PC-3 (cell line): ENCODE data around the gene GLIPR1. TPM values are rescaled to one million over a fixed set of nuclear protein-coding genes. Genes with fewer than 3 reads are reported as not detected.

Experiments used
- ATAC-seq: fragments of 200-7000 bp; cut with Tn5 transposase; 2 replicates; pipeline ENCODE4 v1.9.1; 2020; ENCODE audit warnings: mild to moderate bottlenecking, moderate library complexity
- BruUV-seq: library from RNA; stranded (reverse); fragments of 400-500 nt; replicated peaks from 2 replicates; lab custom pipeline; 2021; lab: Mats Ljungman, UMichigan
- CTCF ChIA-PET: fragments of 300-600 bp; sonication (Branson Sonifier 250); formaldehyde crosslinking; loops from one replicate; lab custom pipeline; 2022; ENCODE audit warnings: antibody characterized with exemption; lab: Charles Lee
- POLR2A ChIA-PET: fragments of 300-600 bp; sonication (Branson Sonifier 250); formaldehyde crosslinking; loops from one replicate; lab custom pipeline; 2022; ENCODE audit warnings: antibody characterized with exemption; ENCODE audit not compliant: unreplicated experiment; lab: Charles Lee
- DNase-seq: peaks from one replicate; pipeline ENCODE4 v3.0.0-alpha.2; 2015
- H2AFZ ChIP-seq: fragments of 300-600 bp; sonication (generic); 2 replicates; pipeline ENCODE4 v1.6.0; 2016; ENCODE audit warnings: antibody characterized with exemption, low read length
- H3F3A ChIP-seq: fragments of 300-600 bp; sonication (generic); one replicate; pipeline ENCODE4 v1.6.0; 2017; ENCODE audit warnings: antibody characterized with exemption, low read length, control low read depth, mild to moderate bottlenecking; ENCODE audit not compliant: unreplicated experiment
- H3K27ac ChIP-seq: fragments of 300-600 bp; sonication (generic); 2 replicates; pipeline ENCODE4 v1.5.1; 2016; ENCODE audit warnings: mild to moderate bottlenecking, low read length
- H3K27me3 ChIP-seq: fragments of 300-600 bp; sonication (generic); 2 replicates; pipeline ENCODE4 v1.6.1; 2016; ENCODE audit warnings: low read length, mixed read lengths
- H3K36me3 ChIP-seq: fragments of 300-600 bp; sonication (generic); 2 replicates; pipeline ENCODE4 v1.6.1; 2016; ENCODE audit warnings: low read depth, mixed run types, low read length, mixed read lengths
- H3K4me1 ChIP-seq: fragments of 300-600 bp; sonication (generic); 2 replicates; pipeline ENCODE4 v1.5.1; 2016; ENCODE audit warnings: low read length; ENCODE audit not compliant: insufficient read depth
- H3K4me2 ChIP-seq: fragments of 300-600 bp; sonication (generic); 2 replicates; pipeline ENCODE4 v1.6.0; 2016; ENCODE audit warnings: low read length
- H3K4me3 ChIP-seq: fragments of 300-600 bp; sonication (generic); 2 replicates; pipeline ENCODE4 v1.5.1; 2016; ENCODE audit warnings: mild to moderate bottlenecking, low read length, mixed read lengths
- H3K79me2 ChIP-seq: fragments of 300-600 bp; sonication (generic); 2 replicates; pipeline ENCODE4 v1.6.1; 2017; ENCODE audit warnings: low read length, mixed read lengths
- H3K9ac ChIP-seq: fragments of 300-600 bp; sonication (generic); 2 replicates; pipeline ENCODE4 v1.6.0; 2016; ENCODE audit warnings: mild to moderate bottlenecking, low read length
- H3K9me2 ChIP-seq: fragments of 300-600 bp; sonication (generic); replicated peaks from 2 replicates; pipeline ENCODE4 v1.6.1; 2016; ENCODE audit warnings: mixed run types, low read length, mixed read lengths
- H3K9me3 ChIP-seq: fragments of 300-600 bp; sonication (generic); 2 replicates; pipeline ENCODE4 v1.6.1; 2016; ENCODE audit warnings: low read length, mixed read lengths
- H4K20me1 ChIP-seq: fragments of 300-600 bp; sonication (generic); 2 replicates; pipeline ENCODE4 v1.6.1; 2016; ENCODE audit warnings: low read length, mixed read lengths
- CTCF ChIP-seq: fragments of 300-600 bp; sonication (generic); conservative IDR thresholded peaks from 2 replicates; pipeline ENCODE4 v1.5.1; 2017; ENCODE audit warnings: antibody characterized with exemption, low read depth, mild to moderate bottlenecking, low read length
- EZH2 ChIP-seq: fragments of 300-600 bp; sonication (generic); IDR thresholded peaks from one replicate; pipeline ENCODE4 v1.6.1; 2017; ENCODE audit warnings: antibody characterized with exemption, mild to moderate bottlenecking, low read length; ENCODE audit not compliant: unreplicated experiment
- EZH2phosphoT487 ChIP-seq: fragments of 300-600 bp; sonication (generic); IDR thresholded peaks from 2 replicates; pipeline ENCODE4 v1.6.1; 2018; ENCODE audit warnings: mild to moderate bottlenecking, antibody characterized with exemption, low read length, borderline replicate concordance
- intact Hi-C: fragments of 100-400 bp; cut with micrococcal nuclease; formaldehyde crosslinking; loops from 2 replicates; pipeline ENCODE4 v1.9.0; 2023
- total RNA-seq: library from RNA; depleted of rRNA; stranded (reverse); fragments of >200 nt; gene quantifications from 2 replicates; pipeline ENCODE4 v1.2.3, GENCODE V29; 2014

The GLIPR1 gene
- total RNA-seq, 1 experiment from 2014 or later = 22.2 TPM

GRCh38 chr12:75487308-75487707, 6.8 kb downstream of the GLIPR1 start:
- no peaks in the 10 kb centered on the region; the same call in 1 of the 2 replicates for H3K36me3 ChIP-seq

GRCh38 chr12:75488553-75488952, 8.0 kb downstream of the GLIPR1 start:
- intact Hi-C loops = loop anchor here (10.0 kb wide), 1 partner anchor 324 kb away; no protein-coding TSS in a partner anchor
- no peak overlapping the region for H3K4me2 ChIP-seq

More at GRCh38 chr12:75487308-75487707, 6.8 kb downstream of the GLIPR1 start:
- ATAC-seq (no peak), DNase-seq (no peak)
- Histone ChIP-seq H3K9me3 (no peaks in the 10 kb centered on the region), H3K27me3 (no peaks in the 10 kb centered on the region), H3K4me2 (no peak overlapping the region), H3K4me3 (no peak overlapping the region), H2AFZ (no peak overlapping the region), H3K79me2 (peaks cover 19% of the 10 kb centered on the region), H3K9ac (no peak overlapping the region), H3K9me2 (no peaks in the 10 kb centered on the region), H4K20me1 (no peaks in the 10 kb centered on the region), H3K27ac (no peak overlapping the region), H3K4me1 (peaks cover 24% of the 10 kb centered on the region), H3F3A (no peaks in the 10 kb centered on the region)
- no TSS peak for BruUV-seq
- intact Hi-C loops = loop anchor here (10.0 kb wide), 1 partner anchor 323 kb away; no protein-coding TSS in a partner anchor
- CTCF ChIA-PET = no interaction called here
- POLR2A ChIA-PET = no interaction called here
- no peak for TF ChIP-seq EZH2
- no peak for TF ChIP-seq CTCF
- TF ChIP-seq EZH2phosphoT487 = no peak

More at GRCh38 chr12:75488553-75488952, 8.0 kb downstream of the GLIPR1 start:
- no TSS peak for BruUV-seq
- Histone ChIP-seq H3K36me3 (no peaks in the 10 kb centered on the region; the same call in 1 of the 2 replicates), H3K4me1 (peaks cover 18% of the 10 kb centered on the region), H2AFZ (no peak overlapping the region), H3K79me2 (0 out of 2 replicates have a peak, but pooled peaks cover 8% of the 10 kb centered on the region), H3F3A (no peaks in the 10 kb centered on the region), H4K20me1 (no peaks in the 10 kb centered on the region), H3K27ac (no peak overlapping the region), H3K4me3 (no peak overlapping the region), H3K9me2 (no peaks in the 10 kb centered on the region), H3K9ac (no peak overlapping the region), H3K27me3 (no peaks in the 10 kb centered on the region), H3K9me3 (no peaks in the 10 kb centered on the region)
- ATAC-seq = no peak
- TF ChIP-seq EZH2phosphoT487 (no peak), EZH2 (no peak), CTCF (peak; percentile 56)
- DNase-seq = peak; percentile 46
- ChIA-PET CTCF (interaction anchor here (0.5 to 0.8 kb wide), 2 partner anchors 59 to 98 kb away, joined by 4 read pairs; partner anchors contain the start of gene GLIPR1L2), POLR2A (no interaction called here)
